ENCODE data around the gene CCDC177. TPM values are rescaled to one million over a fixed set of nuclear protein-coding genes. Genes with fewer than 3 reads are reported as not detected.

The CCDC177 gene
- total RNA-seq, 1 experiment from 2014 or later = 2.1 TPM

DNA sequence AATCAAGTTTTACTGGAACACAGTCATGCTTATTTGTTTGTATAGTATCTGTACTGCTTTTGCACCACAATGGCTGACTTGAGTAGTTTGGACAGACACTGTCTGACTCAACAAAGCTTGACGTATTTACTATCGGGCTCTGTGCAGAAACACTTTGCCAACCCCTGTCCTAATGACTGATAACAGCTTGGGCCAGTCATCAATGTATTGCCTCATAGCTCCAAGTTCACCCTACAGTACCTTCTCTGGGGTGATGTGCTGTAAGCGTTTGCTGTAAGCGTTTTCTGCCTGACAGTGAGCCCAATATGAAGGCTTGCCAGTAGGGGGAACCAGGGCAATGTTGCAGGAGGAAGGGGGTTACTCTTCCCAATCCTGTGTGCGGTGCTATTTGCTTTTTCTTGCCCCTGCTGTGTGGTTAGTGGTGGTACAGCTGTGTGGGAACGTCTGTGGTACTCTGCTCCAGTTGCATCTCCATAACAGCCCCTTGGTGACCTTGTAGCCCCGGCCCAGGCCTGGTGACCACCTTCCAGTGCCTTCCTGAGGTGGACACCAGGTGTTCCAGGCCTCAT, 5.4 kb upstream of the CCDC177 start (continued):
- TF ChIP-seq, protein P1, sequence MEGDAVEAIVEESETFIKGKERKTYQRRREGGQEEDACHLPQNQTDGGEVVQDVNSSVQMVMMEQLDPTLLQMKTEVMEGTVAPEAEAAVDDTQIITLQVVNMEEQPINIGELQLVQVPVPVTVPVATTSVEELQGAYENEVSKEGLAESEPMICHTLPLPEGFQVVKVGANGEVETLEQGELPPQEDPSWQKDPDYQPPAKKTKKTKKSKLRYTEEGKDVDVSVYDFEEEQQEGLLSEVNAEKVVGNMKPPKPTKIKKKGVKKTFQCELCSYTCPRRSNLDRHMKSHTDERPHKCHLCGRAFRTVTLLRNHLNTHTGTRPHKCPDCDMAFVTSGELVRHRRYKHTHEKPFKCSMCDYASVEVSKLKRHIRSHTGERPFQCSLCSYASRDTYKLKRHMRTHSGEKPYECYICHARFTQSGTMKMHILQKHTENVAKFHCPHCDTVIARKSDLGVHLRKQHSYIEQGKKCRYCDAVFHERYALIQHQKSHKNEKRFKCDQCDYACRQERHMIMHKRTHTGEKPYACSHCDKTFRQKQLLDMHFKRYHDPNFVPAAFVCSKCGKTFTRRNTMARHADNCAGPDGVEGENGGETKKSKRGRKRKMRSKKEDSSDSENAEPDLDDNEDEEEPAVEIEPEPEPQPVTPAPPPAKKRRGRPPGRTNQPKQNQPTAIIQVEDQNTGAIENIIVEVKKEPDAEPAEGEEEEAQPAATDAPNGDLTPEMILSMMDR (IDR thresholded peaks at IDR 0.05) = peak; percentile 52; the same call in 1 of the 2 replicates
- TF ChIP-seq GABPB1 (CRISPR knock-in tag; IDR thresholded peaks at IDR 0.05) (peak; percentile 89), HMGA2 (CRISPR knock-in tag; IDR thresholded peaks at IDR 0.05) (no peak), ELF4 (CRISPR knock-in tag; IDR thresholded peaks at IDR 0.05; ENCODE audit: low read depth) (no peak)
- TF ChIP-seq, protein P2, sequence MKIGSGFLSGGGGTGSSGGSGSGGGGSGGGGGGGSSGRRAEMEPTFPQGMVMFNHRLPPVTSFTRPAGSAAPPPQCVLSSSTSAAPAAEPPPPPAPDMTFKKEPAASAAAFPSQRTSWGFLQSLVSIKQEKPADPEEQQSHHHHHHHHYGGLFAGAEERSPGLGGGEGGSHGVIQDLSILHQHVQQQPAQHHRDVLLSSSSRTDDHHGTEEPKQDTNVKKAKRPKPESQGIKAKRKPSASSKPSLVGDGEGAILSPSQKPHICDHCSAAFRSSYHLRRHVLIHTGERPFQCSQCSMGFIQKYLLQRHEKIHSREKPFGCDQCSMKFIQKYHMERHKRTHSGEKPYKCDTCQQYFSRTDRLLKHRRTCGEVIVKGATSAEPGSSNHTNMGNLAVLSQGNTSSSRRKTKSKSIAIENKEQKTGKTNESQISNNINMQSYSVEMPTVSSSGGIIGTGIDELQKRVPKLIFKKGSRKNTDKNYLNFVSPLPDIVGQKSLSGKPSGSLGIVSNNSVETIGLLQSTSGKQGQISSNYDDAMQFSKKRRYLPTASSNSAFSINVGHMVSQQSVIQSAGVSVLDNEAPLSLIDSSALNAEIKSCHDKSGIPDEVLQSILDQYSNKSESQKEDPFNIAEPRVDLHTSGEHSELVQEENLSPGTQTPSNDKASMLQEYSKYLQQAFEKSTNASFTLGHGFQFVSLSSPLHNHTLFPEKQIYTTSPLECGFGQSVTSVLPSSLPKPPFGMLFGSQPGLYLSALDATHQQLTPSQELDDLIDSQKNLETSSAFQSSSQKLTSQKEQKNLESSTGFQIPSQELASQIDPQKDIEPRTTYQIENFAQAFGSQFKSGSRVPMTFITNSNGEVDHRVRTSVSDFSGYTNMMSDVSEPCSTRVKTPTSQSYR (CRISPR knock-in tag; IDR thresholded peaks at IDR 0.05) = no peak

DNA sequence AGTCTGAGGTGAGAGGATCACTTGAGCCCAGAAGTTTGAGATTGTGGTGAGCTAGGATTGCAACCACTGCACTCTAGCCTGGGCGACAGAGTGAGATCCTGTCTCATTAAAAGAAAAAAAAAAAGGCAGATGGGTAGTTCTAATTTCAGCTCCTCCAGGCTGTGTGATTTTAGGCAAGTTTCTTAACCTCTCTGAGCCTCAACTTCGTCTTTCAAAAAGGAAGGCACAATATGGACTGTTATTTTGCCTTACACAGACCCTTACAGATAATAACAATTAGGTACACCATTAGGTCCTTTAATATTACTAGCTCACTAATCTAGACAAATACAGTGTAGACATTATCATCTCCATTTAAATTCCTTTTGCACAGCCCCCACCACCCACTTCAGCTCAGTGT, 4.8 kb upstream of the CCDC177 start:
- ChIA-PET CTCF (interaction anchor here (0.6 to 1.9 kb wide), 35 partner anchors 8 to 518 kb away, joined by 3 to 17 read pairs (median 4); partner anchors contain the start of gene SRSF5), POLR2A (interaction anchor here (1.2 to 1.5 kb wide), 2 partner anchors 8 to 138 kb away, joined by 3 to 4 read pairs; no protein-coding TSS in a partner anchor)
- Mint-ChIP-seq H3K27me3 (ENCODE audit: low read depth) (peaks cover 20% of the 10 kb centered on the region), H3K4me3 (no peak overlapping the region), H3K27ac (no peak overlapping the region), H3K9me3 (no peaks in the 10 kb centered on the region), H3K4me1 (peaks cover 11% of the 10 kb centered on the region), H3K36me3 (no peaks in the 10 kb centered on the region)
- DNase-seq (ENCODE audit: low spot score) = no peak
- no peak for ATAC-seq
- TF ChIP-seq, protein P3, sequence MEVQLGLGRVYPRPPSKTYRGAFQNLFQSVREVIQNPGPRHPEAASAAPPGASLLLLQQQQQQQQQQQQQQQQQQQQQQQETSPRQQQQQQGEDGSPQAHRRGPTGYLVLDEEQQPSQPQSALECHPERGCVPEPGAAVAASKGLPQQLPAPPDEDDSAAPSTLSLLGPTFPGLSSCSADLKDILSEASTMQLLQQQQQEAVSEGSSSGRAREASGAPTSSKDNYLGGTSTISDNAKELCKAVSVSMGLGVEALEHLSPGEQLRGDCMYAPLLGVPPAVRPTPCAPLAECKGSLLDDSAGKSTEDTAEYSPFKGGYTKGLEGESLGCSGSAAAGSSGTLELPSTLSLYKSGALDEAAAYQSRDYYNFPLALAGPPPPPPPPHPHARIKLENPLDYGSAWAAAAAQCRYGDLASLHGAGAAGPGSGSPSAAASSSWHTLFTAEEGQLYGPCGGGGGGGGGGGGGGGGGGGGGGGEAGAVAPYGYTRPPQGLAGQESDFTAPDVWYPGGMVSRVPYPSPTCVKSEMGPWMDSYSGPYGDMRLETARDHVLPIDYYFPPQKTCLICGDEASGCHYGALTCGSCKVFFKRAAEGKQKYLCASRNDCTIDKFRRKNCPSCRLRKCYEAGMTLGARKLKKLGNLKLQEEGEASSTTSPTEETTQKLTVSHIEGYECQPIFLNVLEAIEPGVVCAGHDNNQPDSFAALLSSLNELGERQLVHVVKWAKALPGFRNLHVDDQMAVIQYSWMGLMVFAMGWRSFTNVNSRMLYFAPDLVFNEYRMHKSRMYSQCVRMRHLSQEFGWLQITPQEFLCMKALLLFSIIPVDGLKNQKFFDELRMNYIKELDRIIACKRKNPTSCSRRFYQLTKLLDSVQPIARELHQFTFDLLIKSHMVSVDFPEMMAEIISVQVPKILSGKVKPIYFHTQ (CRISPR knock-in tag; IDR thresholded peaks at IDR 0.05) = no peak
- TF ChIP-seq, protein P4, sequence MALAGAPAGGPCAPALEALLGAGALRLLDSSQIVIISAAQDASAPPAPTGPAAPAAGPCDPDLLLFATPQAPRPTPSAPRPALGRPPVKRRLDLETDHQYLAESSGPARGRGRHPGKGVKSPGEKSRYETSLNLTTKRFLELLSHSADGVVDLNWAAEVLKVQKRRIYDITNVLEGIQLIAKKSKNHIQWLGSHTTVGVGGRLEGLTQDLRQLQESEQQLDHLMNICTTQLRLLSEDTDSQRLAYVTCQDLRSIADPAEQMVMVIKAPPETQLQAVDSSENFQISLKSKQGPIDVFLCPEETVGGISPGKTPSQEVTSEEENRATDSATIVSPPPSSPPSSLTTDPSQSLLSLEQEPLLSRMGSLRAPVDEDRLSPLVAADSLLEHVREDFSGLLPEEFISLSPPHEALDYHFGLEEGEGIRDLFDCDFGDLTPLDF (CRISPR knock-in tag; IDR thresholded peaks at IDR 0.05) = no peak
- TF ChIP-seq, protein P5, sequence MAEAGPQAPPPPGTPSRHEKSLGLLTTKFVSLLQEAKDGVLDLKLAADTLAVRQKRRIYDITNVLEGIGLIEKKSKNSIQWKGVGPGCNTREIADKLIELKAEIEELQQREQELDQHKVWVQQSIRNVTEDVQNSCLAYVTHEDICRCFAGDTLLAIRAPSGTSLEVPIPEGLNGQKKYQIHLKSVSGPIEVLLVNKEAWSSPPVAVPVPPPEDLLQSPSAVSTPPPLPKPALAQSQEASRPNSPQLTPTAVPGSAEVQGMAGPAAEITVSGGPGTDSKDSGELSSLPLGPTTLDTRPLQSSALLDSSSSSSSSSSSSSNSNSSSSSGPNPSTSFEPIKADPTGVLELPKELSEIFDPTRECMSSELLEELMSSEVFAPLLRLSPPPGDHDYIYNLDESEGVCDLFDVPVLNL (CRISPR knock-in tag; IDR thresholded peaks at IDR 0.05; ENCODE audit: borderline replicate concordance, low read depth) = no peak
- TF ChIP-seq, protein P6, sequence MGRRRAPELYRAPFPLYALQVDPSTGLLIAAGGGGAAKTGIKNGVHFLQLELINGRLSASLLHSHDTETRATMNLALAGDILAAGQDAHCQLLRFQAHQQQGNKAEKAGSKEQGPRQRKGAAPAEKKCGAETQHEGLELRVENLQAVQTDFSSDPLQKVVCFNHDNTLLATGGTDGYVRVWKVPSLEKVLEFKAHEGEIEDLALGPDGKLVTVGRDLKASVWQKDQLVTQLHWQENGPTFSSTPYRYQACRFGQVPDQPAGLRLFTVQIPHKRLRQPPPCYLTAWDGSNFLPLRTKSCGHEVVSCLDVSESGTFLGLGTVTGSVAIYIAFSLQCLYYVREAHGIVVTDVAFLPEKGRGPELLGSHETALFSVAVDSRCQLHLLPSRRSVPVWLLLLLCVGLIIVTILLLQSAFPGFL (CRISPR knock-in tag; IDR thresholded peaks at IDR 0.05; ENCODE audit: borderline replicate concordance) = no peak
- TF ChIP-seq ZNF671 (CRISPR knock-in tag; IDR thresholded peaks at IDR 0.05) (no peak), NR3C1 (CRISPR knock-in tag; conservative IDR thresholded peaks at IDR 0.05; ENCODE audit: low read depth) (no peak), SMAD4 (CRISPR knock-in tag; IDR thresholded peaks at IDR 0.05) (no peak), NFATC4 (CRISPR knock-in tag; IDR thresholded peaks at IDR 0.05) (no peak)
